ENCODE measurements around the gene GALNS. TPM values are rescaled to one million over a fixed set of nuclear protein-coding genes. Genes with fewer than 3 reads are reported as not detected.

The GALNS gene
- total and polyA plus RNA-seq, 2 of the 8 experiments (the other 6 are each of a cell fraction or from before 2014, with no cell fraction given), result 8.9 to 17.8 TPM

DNA sequence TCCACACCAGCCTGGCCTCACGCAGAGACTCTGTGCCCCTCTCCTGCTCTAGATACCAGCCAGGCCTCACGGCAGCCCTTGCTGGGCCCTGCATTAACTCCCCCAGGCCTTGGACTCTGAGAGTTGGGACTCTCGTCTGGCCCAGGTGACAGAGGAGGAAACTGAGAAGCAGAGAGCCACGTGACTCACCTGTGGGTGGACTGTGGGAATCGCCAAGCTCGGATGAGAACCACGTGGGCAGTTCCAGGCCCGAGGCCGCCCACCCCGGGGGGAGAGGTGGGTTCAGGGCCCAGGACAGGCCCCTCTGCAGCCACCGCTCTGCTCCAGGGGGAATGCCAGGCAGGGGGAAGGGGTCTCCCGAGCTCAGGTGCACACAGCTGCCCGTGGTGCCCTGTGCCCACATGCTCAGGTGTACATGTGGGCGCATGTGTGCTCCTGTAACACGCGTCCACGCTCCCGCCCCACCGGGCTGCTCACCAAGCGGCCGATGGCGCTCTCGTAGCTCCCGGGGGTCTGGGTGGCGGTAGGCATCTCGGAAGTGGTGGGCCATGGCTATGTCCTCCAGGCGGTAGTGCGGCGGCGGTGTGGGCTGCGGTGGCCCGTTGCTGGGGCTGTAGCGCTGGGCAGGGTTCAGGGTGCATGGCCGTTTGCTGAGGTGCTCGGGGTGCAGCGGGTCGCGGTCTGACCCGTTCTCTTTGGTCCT lies 28.0 kb upstream of the GALNS start (continued):
- TF ChIP-seq, protein P1, sequence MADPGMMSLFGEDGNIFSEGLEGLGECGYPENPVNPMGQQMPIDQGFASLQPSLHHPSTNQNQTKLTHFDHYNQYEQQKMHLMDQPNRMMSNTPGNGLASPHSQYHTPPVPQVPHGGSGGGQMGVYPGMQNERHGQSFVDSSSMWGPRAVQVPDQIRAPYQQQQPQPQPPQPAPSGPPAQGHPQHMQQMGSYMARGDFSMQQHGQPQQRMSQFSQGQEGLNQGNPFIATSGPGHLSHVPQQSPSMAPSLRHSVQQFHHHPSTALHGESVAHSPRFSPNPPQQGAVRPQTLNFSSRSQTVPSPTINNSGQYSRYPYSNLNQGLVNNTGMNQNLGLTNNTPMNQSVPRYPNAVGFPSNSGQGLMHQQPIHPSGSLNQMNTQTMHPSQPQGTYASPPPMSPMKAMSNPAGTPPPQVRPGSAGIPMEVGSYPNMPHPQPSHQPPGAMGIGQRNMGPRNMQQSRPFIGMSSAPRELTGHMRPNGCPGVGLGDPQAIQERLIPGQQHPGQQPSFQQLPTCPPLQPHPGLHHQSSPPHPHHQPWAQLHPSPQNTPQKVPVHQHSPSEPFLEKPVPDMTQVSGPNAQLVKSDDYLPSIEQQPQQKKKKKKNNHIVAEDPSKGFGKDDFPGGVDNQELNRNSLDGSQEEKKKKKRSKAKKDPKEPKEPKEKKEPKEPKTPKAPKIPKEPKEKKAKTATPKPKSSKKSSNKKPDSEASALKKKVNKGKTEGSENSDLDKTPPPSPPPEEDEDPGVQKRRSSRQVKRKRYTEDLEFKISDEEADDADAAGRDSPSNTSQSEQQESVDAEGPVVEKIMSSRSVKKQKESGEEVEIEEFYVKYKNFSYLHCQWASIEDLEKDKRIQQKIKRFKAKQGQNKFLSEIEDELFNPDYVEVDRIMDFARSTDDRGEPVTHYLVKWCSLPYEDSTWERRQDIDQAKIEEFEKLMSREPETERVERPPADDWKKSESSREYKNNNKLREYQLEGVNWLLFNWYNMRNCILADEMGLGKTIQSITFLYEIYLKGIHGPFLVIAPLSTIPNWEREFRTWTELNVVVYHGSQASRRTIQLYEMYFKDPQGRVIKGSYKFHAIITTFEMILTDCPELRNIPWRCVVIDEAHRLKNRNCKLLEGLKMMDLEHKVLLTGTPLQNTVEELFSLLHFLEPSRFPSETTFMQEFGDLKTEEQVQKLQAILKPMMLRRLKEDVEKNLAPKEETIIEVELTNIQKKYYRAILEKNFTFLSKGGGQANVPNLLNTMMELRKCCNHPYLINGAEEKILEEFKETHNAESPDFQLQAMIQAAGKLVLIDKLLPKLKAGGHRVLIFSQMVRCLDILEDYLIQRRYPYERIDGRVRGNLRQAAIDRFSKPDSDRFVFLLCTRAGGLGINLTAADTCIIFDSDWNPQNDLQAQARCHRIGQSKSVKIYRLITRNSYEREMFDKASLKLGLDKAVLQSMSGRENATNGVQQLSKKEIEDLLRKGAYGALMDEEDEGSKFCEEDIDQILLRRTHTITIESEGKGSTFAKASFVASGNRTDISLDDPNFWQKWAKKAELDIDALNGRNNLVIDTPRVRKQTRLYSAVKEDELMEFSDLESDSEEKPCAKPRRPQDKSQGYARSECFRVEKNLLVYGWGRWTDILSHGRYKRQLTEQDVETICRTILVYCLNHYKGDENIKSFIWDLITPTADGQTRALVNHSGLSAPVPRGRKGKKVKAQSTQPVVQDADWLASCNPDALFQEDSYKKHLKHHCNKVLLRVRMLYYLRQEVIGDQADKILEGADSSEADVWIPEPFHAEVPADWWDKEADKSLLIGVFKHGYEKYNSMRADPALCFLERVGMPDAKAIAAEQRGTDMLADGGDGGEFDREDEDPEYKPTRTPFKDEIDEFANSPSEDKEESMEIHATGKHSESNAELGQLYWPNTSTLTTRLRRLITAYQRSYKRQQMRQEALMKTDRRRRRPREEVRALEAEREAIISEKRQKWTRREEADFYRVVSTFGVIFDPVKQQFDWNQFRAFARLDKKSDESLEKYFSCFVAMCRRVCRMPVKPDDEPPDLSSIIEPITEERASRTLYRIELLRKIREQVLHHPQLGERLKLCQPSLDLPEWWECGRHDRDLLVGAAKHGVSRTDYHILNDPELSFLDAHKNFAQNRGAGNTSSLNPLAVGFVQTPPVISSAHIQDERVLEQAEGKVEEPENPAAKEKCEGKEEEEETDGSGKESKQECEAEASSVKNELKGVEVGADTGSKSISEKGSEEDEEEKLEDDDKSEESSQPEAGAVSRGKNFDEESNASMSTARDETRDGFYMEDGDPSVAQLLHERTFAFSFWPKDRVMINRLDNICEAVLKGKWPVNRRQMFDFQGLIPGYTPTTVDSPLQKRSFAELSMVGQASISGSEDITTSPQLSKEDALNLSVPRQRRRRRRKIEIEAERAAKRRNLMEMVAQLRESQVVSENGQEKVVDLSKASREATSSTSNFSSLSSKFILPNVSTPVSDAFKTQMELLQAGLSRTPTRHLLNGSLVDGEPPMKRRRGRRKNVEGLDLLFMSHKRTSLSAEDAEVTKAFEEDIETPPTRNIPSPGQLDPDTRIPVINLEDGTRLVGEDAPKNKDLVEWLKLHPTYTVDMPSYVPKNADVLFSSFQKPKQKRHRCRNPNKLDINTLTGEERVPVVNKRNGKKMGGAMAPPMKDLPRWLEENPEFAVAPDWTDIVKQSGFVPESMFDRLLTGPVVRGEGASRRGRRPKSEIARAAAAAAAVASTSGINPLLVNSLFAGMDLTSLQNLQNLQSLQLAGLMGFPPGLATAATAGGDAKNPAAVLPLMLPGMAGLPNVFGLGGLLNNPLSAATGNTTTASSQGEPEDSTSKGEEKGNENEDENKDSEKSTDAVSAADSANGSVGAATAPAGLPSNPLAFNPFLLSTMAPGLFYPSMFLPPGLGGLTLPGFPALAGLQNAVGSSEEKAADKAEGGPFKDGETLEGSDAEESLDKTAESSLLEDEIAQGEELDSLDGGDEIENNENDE (IDR thresholded peaks at IDR 0.05; ENCODE audit: insufficient replicate concordance, low read length), result no peak
- no peak for TF ChIP-seq FOSL1 (IDR thresholded peaks at IDR 0.05; ENCODE audit: insufficient read depth, low read depth, low read length)
- no peak for TF ChIP-seq HDAC6 (IDR thresholded peaks at IDR 0.05; ENCODE audit: low read depth, low read length)
- TF ChIP-seq EGR1 (IDR thresholded peaks at IDR 0.05; ENCODE audit: borderline replicate concordance, low read depth, low read length), result no peak
- no peak for TF ChIP-seq CHD1 (IDR thresholded peaks at IDR 0.05; ENCODE audit: low read depth, low read length)
